GM18861 (cell line): ENCODE measurements around the gene CNGA3.

Source experiments
- ATAC-seq: cut with Tn5 transposase; IDR thresholded peaks from one replicate; pipeline ENCODE4 v1.9.1; 2021; ENCODE audit not compliant: unreplicated experiment

The CNGA3 gene

GRCh38 chr2:98324181-98324580 is 22.1 kb upstream of the CNGA3 start:
- ATAC-seq, result no peak

- ATAC-seq, result no peak
These were observed 18.5 kb upstream of the CNGA3 start for GRCh38 chr2:98327776-98328175.

DNA sequence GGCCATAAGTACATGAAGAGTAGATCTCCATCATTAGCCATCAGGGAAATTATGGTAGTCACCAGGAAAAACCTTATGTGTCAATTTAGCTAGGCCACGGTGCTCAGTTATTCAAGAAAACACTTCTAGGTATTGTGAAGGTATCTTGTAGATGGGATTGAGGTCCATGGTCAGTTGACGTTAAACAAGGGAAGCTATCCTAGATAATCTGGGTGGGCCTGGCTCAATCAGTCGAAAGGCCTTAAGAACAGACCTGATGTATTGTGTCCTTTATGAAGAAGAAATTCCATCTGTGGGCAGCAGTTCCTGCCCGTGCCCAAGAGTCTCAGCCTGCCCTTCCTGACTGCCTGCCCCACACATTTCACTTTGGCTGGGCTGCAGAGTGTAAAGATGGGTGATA is 16.7 kb upstream of the CNGA3 start:
- no peak for ATAC-seq

GRCh38 chr2:98332989-98333388 is 13.3 kb upstream of the CNGA3 start:
- ATAC-seq, result no peak

DNA sequence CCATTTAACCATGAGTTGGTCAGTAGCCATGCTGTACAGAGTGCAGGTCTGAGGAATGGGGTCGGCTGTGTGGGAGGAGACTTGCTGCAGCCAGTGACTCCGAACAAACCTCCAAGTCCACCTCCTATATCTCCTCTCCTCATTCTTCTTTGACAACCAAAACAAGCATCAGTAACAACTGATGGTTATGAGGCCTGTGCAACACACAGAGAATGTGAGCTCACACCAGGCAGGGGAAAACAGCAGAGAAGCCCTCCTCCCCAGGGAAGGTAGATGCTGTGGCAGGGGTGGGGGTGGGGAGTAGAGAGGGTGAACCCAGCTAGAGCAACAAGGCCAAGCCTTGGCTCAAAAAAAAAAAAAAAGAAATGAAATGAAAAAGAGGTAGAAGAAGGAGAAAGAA is 12.3 kb upstream of the CNGA3 start:
- ATAC-seq, result no peak

GRCh38 chr2:98334439-98335078 is 11.7 kb upstream of the CNGA3 start:
- no peak for ATAC-seq

DNA sequence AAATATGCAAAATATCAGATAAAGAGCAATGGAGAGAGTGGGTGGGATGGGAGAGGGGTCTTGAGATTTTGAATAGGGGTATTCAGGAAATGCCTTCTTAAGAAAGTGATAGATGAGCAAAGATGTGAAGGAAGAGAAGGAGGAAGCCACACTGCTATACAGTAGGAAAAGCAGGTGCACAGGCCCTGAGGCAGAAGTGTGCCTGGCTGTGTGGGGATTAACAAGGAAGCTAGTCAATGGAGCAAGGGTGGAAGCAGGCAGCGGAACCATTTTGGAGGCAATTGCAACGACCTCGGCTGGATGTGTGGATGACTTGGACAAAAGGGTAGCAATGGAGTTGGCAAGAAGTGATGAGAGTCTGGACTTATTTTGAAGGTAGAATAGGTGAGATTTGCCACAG is 11.0 kb upstream of the CNGA3 start:
- no peak for ATAC-seq

GRCh38 chr2:98341241-98341640 is 5.0 kb upstream of the CNGA3 start:
- ATAC-seq, result no peak

DNA sequence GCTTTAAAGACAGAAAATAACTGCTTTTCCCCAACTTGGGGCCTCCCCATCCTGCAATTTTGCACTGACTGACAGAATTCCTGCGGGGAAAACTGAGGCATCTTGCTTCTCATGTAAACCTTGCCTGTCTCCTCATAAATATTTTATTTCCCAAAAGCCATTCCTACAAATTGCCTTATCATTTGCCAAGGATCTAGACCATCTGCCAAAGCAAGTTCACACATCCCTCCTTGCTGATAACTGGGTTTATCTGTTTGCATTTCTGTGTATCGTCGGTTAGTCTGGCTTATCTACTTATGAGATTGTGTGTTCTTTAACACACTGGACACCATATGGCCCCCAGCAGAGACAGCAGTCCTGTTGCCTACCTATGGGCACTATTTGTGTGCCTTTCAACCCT is 3.0 kb upstream of the CNGA3 start:
- ATAC-seq, result no peak

DNA sequence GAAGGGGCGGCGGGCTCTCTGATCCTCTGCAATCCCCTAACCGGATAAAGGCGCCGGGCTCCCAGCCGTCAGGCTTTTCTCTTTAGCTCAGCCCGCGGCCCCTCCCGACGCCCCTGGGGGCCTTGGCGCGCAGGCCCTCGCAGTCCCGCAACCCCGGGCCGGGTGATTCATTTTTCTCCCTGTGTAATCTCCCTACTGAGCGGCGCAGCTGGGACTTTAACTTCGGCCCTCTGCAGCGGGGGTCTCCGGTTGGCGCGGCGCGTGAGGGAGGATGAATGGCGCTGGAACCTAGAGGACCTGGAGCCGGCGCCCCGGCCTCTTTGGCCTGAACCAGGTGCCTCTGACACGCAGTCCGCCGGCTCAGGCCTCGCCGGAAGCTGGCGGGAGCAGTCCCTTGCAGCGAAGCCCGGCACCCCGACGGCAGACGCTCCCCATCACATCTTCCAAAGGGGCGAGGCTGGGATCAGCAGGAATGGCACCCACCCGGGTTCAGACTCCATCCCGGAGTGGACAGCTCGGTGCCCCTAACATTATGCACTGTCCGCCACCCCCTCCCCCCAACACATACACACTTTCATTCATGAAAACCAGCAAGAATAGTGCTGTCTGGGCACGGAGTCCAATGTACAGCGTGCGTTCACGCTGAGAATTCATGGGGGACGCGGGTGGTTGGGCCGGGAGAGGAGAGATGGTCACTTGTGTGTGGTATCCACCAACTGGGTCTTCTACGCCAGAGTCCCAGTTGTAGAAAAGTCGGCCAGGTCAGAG is 1.2 kb downstream of the CNGA3 start:
- ATAC-seq, result no peak

- ATAC-seq, result no peak
These were observed 1.9 kb downstream of the CNGA3 start for GRCh38 chr2:98348066-98348561.

- ATAC-seq, result no peak
These were observed 4.2 kb downstream of the CNGA3 start for GRCh38 chr2:98350411-98350810.

GRCh38 chr2:98355881-98356280 is 9.6 kb downstream of the CNGA3 start:
- ATAC-seq, result no peak

DNA sequence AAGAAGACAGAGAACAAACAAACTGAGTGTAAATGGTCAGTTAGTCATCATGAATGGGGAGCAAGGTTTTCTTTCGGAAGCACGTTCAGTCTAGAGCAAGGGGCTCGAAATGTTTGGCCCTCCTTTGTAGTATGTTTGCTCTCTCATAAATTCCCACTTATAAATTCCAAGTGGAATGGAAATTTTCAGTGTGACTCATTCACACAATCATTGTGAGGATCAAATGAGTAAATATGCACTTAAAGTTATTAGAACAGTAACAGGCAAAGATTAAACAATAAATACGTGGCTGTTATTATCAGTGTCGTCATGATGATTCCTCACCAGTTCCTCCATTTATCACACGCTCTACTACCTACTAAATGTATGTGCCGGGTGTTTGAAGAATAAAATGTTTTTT is 10.5 kb downstream of the CNGA3 start:
- no peak for ATAC-seq

DNA sequence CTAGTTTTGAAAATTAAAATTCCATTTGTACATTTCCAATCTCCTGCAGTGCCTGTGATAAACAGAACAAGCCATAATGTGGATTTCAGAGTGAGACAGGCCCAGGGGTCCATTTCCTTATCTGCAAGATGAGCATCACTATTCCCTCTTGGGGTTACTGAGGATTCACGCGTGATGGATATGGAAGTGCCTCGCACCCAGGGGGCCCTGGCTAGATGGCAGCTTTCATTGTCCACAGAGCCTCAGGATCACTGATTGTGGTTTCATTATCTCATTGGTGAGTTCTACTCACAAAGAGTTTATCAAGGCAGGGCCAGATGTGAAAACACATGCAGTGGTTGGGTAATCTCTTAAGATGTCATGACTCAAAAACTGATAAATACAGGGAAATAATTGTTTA is 11.6 kb downstream of the CNGA3 start:
- no peak for ATAC-seq

- no peak for ATAC-seq
These were observed 13.7 kb downstream of the CNGA3 start for GRCh38 chr2:98359986-98360385.

DNA sequence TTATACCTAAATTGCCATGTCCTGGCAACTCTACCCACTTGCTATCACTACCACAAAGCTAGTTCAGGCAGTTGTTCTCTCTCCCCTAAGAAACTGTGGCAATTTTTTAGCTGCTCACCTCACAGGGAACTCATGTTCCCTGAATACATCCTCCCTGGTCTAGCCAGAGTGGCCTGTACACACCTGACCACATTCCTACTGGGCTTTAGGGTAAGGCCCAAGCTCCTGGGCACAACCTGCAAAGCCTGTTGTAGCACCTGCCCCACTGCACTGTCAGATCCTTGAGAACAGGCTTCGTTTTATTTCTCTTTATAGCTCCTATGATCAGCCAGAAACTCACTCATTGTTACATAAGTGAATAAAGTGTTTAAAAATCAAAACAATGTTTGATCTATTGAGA is 21.5 kb downstream of the CNGA3 start:
- no peak for ATAC-seq

GRCh38 chr2:98369710-98370239 is 23.5 kb downstream of the CNGA3 start:
- ATAC-seq, result no peak

DNA sequence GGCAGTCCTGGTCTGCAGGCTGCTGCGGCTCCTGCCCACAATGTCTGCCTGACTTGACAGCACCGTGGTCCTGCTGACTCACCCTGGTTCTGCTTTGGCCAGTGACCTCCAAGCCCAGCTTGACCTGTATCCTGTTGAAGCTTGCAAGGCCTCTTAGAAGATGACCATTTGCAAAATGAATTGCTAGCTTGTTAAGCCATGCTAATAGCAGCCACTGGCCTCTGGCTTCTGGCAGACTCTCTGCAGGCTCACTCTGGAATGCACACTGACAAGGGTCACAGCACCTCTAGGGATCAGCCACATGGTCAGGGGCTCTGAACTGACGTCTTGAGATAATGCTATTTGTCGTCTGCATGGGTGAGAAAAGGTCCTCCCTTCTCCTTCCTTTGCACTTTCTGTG is 25.9 kb downstream of the CNGA3 start:
- no peak for ATAC-seq

- no peak for ATAC-seq
These were observed 26.3 kb downstream of the CNGA3 start for GRCh38 chr2:98372579-98372978.

- ATAC-seq, result no peak
These were observed 28.0 kb downstream of the CNGA3 start for GRCh38 chr2:98374286-98374685.

DNA sequence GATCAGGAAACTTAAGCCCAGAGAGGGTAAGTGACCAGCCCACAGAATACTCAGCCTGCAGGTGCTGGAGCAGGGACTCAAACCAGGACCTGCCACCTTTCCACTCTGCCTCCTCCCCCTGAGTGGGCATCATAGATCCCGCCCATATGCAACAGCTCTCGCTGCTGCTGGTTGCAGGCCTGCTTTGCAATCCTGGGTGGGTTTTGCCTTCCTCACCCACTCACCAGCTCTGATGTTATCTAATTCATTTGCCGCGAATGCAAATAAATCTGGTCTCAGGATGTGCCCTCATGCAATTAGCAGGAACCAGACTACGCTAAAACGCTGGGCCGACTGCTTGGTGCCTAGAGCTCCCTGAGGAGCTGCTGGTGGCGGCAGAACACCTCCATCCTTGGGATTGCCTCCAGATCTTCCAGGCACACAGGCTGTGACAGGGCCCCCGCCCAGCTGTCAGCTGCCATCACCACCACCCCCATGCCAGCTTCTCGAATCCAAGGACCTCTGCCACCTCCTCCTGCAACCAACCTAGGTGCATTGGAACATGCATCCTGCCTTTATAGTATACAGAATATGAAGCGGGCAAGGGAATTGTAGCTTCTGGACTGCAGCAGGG is 28.8 kb downstream of the CNGA3 start:
- ATAC-seq, result no peak
